Measurements from ENCODE around the gene PCGF3.

- TF ChIP-seq POLR2A (IDR thresholded peaks at IDR 0.05) (no peak), CTCF (IDR thresholded peaks at IDR 0.05 in 4 of 5, conservative IDR thresholded peaks at IDR 0.05 in 1 of 5) (no peak)
Measured at GRCh38 chr4:732911-733630, 27.4 kb downstream of the PCGF3 start.

Measured in gastrocnemius medialis (tissue), 4 donors.